Dorsolateral prefrontal cortex (tissue), 118 donors: ENCODE data around the gene FBXL15. TPM values are rescaled to one million over a fixed set of nuclear protein-coding genes. Genes with fewer than 3 reads are reported as not detected.

Experiments
- microRNA-seq, 43 experiments: library from miRNA; unstranded; fragments of <30 nt; microRNA quantifications; one replicate each; pipeline ENCODE4 v1.2.0, GENCODE V29; 2022
- total RNA-seq, 120 experiments: library from RNA; stranded (reverse); gene quantifications; one replicate each; pipeline versions ENCODE4 v1.2.3 to v1.2.4, GENCODE V29; 2022

Gene FBXL15
- total RNA-seq, 120 experiments from 2014 or later, result 13.9 to 50.1 (median 32.5) TPM

Small RNAs within 50 kb of the gene (microRNA-seq; reads per million reads assigned to microRNA genes)
- 279 to 3,404 (median 1,413) reads per million in 43 experiments for gene MIR146B

Other genes with a start within 250 kb of the FBXL15 start
- 1 to 10 TPM in 10 of 120 experiments, under 1 TPM in 67, not detected in 43; 0.22 to 1.8 (median 0.62) TPM for gene ELOVL3, start 194.5 kb upstream of the FBXL15 start, total RNA-seq
- under 1 TPM in 3 of 120 experiments, not detected in 117; 0.41 to 0.43 (median 0.41) TPM for gene PITX3, start 179.3 kb upstream of the FBXL15 start, total RNA-seq
- 10 to 100 TPM; 42.4 to 69.4 (median 57.9) TPM for gene GBF1, start 175.3 kb upstream of the FBXL15 start, total RNA-seq
- 10 to 100 TPM in 45 of 120 experiments, 1 to 10 TPM in 75; 3.3 to 26.3 (median 8.5) TPM for gene NFKB2, start 25.1 kb upstream of the FBXL15 start, total RNA-seq
- gene PSD, start 2.1 kb upstream of the FBXL15 start, total RNA-seq, result 100 to 1,000 TPM in 119 of 120 experiments, 10 to 100 TPM in 1; 92.5 to 483 (median 306) TPM
- 100 to 1,000 TPM in 6 of 120 experiments, 10 to 100 TPM in 114; 53.3 to 107 (median 81.5) TPM for gene CUEDC2, start 11.7 kb downstream of the FBXL15 start, total RNA-seq
- gene C10orf95, start 30.7 kb downstream of the FBXL15 start, total RNA-seq, result 1 to 10 TPM in 4 of 120 experiments, under 1 TPM in 54, not detected in 62; 0.26 to 1.3 (median 0.45) TPM
- gene ACTR1A, start 81.9 kb downstream of the FBXL15 start, total RNA-seq, result 100 to 1,000 TPM; 106 to 185 (median 154) TPM
- 10 to 100 TPM in 119 of 120 experiments, 1 to 10 TPM in 1; 9.6 to 23.5 (median 14.8) TPM for gene SUFU, start 83.1 kb downstream of the FBXL15 start, total RNA-seq
- 100 to 1,000 TPM in 118 of 120 experiments, 10 to 100 TPM in 2; 95.2 to 308 (median 133) TPM for gene TRIM8, start 223.6 kb downstream of the FBXL15 start, total RNA-seq